Activated gamma-delta T cell (primary cell): ENCODE data around the gene HNRNPR.
"Not testable (repeated sequence)": the region's sequence is repeated elsewhere in the genome, so short reads cannot be mapped to it uniquely, and the experiment has no call there.

Experiments
- DNase-seq: peaks from one replicate; lab custom pipeline; 2025; lab: John Stamatoyannopoulos, UW

The HNRNPR gene

GRCh38 chr1:23330846-23331245, 13.2 kb downstream of the HNRNPR start:
- DNase-seq: no peak

- DNase-seq: no peak
Measured at GRCh38 chr1:23325393-23325792, 18.7 kb downstream of the HNRNPR start.

DNA sequence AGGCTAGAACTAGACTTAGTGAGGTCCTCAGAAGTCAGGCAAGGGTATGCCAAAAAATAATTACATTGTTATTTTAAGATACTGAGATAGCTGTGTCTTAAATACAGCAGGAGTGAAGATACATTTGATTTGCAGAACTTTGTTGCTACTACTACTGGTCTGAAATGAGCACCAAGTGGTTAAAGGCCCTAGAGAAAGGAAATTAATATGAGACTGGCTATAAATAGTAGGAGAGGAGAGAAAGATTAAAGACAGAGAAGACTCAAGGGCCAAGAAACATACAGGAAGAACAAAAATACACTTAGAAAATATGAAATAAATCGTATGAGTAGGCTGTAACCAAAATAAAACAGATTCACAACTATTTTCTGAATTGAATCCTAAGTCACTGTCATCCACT, 21.3 kb downstream of the HNRNPR start:
- DNase-seq: no peak

GRCh38 chr1:23310280-23310679, 33.8 kb downstream of the HNRNPR start:
- DNase-seq: not testable (repeated sequence)

- no peak for DNase-seq
Measured at GRCh38 chr1:23304140-23304620, 39.9 kb downstream of the HNRNPR start.

- DNase-seq: no peak
Measured at GRCh38 chr1:23303524-23303923, 40.6 kb downstream of the HNRNPR start.

DNA sequence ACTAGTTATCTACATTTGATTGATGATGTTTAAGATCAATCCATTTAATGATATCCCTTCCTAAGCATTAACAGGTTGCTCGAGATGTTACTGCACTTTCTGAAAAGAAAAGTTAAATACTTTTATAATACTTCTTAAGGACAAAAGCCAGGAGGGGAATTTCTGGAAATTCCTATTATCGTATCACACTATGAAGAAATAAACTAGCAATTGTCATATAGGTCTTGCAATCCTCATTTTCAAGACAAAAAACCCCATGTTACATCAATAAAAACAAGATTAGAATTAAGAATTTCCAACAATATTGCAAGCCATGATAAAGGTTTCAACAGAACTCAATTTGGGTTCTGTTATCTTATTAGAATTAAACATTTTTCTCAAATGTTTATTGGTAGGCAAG, 47.2 kb downstream of the HNRNPR start:
- no peak for DNase-seq

GRCh38 chr1:23291706-23292105, 52.4 kb downstream of the HNRNPR start:
- no peak for DNase-seq

GRCh38 chr1:23290836-23291565, 53.1 kb downstream of the HNRNPR start:
- DNase-seq: no peak

GRCh38 chr1:23288671-23289070, 55.4 kb downstream of the HNRNPR start:
- no peak for DNase-seq

GRCh38 chr1:23288201-23288600, 55.9 kb downstream of the HNRNPR start:
- no peak for DNase-seq

GRCh38 chr1:23286401-23286800, 57.7 kb downstream of the HNRNPR start:
- DNase-seq: no peak

DNA sequence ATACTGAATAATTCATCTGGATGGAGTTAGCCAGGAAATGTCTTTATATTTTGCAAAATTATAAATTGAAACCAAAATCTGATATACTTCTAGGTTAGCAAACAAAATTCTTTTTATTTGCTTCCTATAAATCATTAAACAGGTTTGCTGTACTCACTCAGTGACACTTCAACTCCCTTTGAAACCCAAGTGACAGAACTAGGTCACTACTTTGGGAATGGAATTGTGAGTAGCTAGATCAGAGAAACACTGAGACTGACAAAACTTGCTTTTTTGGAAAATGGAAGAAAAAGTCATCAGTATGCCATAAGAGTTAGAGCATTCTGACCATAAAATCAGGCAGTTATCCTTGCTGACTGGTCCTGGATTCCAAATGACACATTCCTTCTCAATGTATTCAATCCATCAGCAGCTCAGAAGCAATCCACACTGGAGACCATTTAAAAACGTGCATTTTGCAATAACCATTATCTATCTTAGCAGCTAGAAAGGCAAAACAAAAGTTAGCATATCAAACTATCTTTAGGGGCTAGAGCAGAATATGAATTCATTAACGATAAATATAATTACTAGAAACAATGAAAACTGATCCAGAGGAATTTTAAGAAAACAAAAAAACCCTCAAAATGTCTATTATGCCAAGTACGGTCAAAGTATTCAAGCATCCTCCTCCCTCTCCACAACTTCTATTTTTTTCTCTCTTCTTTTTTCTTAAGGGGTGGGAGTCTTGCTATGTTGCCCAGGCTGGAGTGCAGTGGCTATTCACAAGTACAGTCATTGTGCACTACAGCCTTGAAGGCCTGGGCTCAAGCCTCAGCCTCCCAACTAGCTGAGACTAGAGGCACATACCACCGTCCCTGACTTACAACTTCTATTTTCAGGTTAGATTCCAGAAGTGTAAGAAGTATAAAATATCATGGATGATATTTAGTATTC, 60.1 kb downstream of the HNRNPR start:
- DNase-seq: no peak

- no peak for DNase-seq
Measured at GRCh38 chr1:23282957-23283356, 61.1 kb downstream of the HNRNPR start.

DNA sequence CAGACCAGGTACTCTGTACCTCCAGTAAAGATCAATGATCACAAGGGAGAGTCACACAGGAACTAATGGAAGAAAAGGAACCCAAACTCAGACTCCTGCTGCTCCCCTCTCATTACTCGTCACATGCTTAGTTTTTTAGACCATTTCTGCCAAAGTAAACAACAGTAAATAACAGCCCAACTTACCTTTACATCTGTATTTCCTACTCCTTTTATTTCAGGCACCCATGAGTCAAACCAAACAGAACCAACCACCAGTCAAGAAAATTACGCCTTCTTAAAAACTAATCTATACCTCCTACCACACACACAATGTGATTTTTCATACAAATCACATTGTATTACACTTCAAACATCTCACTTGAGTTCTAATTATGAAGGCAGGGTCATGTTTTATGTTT, 65.4 kb downstream of the HNRNPR start:
- DNase-seq: no peak

DNA sequence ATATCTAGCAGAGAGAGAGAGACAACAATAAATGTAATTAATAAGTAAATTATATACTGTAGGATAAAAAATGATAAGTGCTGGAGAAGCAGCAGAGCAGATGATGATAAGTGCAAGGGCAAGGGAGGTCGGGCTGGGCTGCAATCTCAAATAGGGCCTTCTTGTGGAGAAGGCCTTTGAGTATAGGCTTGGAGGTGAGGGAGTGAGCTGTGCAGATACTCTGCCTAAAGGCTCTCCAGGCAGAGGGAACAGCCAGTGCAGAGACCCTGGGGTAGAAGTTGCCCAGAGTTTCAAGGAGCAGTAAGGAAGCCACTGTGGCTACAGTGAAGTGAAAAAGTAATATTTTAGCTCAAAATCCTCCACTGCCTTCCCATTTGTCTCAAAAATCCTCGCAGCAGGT, 67.6 kb downstream of the HNRNPR start:
- no peak for DNase-seq

DNA sequence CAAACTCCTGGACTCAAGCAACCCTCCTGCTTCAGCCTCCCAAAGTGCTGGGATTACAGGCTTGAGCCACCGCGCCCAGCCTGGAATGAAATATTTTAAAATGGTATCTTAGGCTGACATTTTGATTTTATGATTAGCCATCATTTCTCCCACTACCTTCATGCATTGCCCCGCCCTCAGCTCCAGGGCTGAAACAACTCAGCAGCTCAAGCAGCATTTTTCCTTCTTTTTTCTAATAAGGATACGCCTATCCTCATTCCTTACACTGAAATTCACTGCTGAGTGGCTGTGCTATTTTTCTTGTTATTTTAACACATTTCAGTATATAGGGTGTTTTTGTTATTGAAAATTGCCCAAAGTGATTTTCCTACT, 70.0 kb downstream of the HNRNPR start:
- no peak for DNase-seq

DNA sequence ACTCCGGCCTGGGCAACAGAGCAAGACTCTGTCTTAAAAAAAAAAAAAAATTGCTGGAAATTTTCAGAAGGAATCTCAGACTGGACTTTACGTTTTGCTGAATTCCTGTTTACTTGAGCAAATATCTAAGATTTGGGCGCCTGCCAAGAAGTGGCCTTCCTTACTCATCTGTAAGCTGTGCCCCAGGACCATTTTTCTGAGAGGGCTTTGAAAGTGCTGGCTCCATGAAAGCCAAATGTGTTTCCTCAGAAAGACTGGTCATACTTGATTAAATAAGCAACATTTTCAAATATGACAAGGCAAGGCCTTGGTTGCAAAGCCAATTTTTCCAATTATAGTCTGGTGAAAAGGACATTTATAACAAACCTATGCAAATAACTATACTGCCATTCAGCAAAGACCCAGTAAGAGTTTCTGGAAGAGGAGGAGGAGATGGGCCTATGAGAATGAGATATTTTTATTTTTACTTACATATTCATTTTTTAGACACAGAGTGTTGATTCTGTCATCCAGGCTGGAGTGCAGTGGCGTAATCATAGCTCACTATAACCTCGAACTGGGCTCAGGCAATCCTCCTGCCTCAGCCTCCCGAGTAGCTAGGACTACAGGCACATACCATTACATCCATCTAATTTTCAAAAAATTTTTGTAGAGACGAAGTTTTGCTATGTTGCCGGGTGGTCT, 70.5 kb downstream of the HNRNPR start:
- no peak for DNase-seq

- DNase-seq: no peak
Measured at GRCh38 chr1:23263380-23263887, 80.7 kb downstream of the HNRNPR start.

DNA sequence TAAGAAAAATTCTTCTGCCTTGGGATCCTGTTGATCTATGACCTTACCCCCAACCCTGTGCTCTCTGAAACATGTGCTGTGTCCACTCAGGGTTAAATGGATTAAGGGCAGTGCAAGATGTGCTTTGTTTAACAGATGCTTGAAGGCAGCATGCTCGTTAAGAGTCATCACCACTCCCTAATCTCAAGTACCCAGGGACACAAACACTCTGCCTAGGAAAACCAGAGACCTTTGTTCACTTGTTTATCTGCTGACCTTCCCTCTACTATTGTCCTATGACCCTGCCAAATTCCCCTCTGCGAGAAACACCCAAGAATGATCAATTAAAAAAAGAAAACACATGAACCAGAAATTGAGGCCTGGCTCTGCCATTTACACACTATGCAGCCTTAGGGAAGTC, 86.0 kb downstream of the HNRNPR start:
- not testable (repeated sequence) for DNase-seq

- not testable (repeated sequence) for DNase-seq
Measured at GRCh38 chr1:23257371-23257770, 86.7 kb downstream of the HNRNPR start.
